GM06990 (cell line): ENCODE measurements around the gene APBB1IP.
A peak's percentile ranks its signal among the peaks of the same experiment; 100 is the strongest.

Experiments
- DNase-seq: peaks from one replicate; pipeline ENCODE4 v3.0.0-alpha.2; 2011; ENCODE audit not compliant: insufficient read length; ENCODE audit errors: extremely low read depth
- H3K27me3 ChIP-seq: replicated peaks from 2 replicates; pipeline ENCODE4 v1.6.0; 2011; ENCODE audit warnings: low read length; ENCODE audit not compliant: control insufficient read depth, insufficient read depth
- H3K36me3 ChIP-seq: 2 replicates; pipeline ENCODE4 v1.5.1; 2011; ENCODE audit warnings: low read length; ENCODE audit not compliant: control insufficient read depth, insufficient read depth
- H3K4me3 ChIP-seq: replicated peaks from 2 replicates; pipeline ENCODE4 v1.5.1; 2011; ENCODE audit warnings: low read depth, mild to moderate bottlenecking, control low read depth, low read length
- CTCF ChIP-seq: IDR thresholded peaks from 2 replicates; pipeline ENCODE4 v1.5.1; 2011; ENCODE audit warnings: low read length, control low read depth, mild to moderate bottlenecking, inconsistent platforms; ENCODE audit not compliant: insufficient read depth, poor library complexity, severe bottlenecking

Gene APBB1IP

GRCh38 chr10:26527018-26527417 lies 88.9 kb downstream of the APBB1IP start:
- H3K4me3 ChIP-seq = no peak overlapping the region
- no peaks in the 10 kb centered on the region for H3K27me3 ChIP-seq
- peaks cover 5% of the 10 kb centered on the region for H3K36me3 ChIP-seq
- no peak for DNase-seq
- TF ChIP-seq CTCF = no peak

GRCh38 chr10:26528048-26528447 lies 89.9 kb downstream of the APBB1IP start:
- TF ChIP-seq CTCF = no peak

GRCh38 chr10:26528715-26529393 lies 90.7 kb downstream of the APBB1IP start:
- no peak overlapping the region for H3K4me3 ChIP-seq
- peaks cover 6% of the 10 kb centered on the region for H3K36me3 ChIP-seq
- peak; percentile 27 for DNase-seq
- H3K27me3 ChIP-seq = no peaks in the 10 kb centered on the region
- no peak for TF ChIP-seq CTCF

More at GRCh38 chr10:26528048-26528447, 89.9 kb downstream of the APBB1IP start:
- H3K36me3 ChIP-seq = peaks cover 5% of the 10 kb centered on the region
- no peak for DNase-seq
- no peak overlapping the region for H3K4me3 ChIP-seq
- no peaks in the 10 kb centered on the region for H3K27me3 ChIP-seq

- TF ChIP-seq CTCF = peak; percentile 16
- H3K36me3 ChIP-seq = peaks cover 10% of the 10 kb centered on the region
Measured at GRCh38 chr10:26534384-26534783, 96.2 kb downstream of the APBB1IP start.

GRCh38 chr10:26540601-26541000 lies 102.5 kb downstream of the APBB1IP start:
- no peak for TF ChIP-seq CTCF
- H3K36me3 ChIP-seq = peaks cover 4% of the 10 kb centered on the region
- DNase-seq = peak; percentile 20
- H3K27me3 ChIP-seq = no peaks in the 10 kb centered on the region
- no peak overlapping the region for H3K4me3 ChIP-seq

More at GRCh38 chr10:26534384-26534783, 96.2 kb downstream of the APBB1IP start:
- no peak for DNase-seq
- H3K27me3 ChIP-seq = no peaks in the 10 kb centered on the region
- no peak overlapping the region for H3K4me3 ChIP-seq
